Activated CD4-positive, alpha-beta T cell treated with anti-CD3 and anti-CD28 coated beads for 48 hours (primary cell): ENCODE measurements around the gene SLC46A2.

ENCODE experiments used
- DNase-seq: peaks from one replicate; pipeline ENCODE4 v3.0.0-alpha.2; 2020

Gene SLC46A2

GRCh38 chr9:112885324-112885723, 5.4 kb downstream of the SLC46A2 start:
- no peak for DNase-seq

- no peak for DNase-seq
Measured at GRCh38 chr9:112884721-112885120, 6.0 kb downstream of the SLC46A2 start.

GRCh38 chr9:112884101-112884500, 6.6 kb downstream of the SLC46A2 start:
- no peak for DNase-seq

- DNase-seq = no peak
Measured at GRCh38 chr9:112881331-112881730, 9.3 kb downstream of the SLC46A2 start.

GRCh38 chr9:112880650-112881049, 10.0 kb downstream of the SLC46A2 start:
- DNase-seq = no peak

- DNase-seq = no peak
Measured at GRCh38 chr9:112878752-112879151, 11.9 kb downstream of the SLC46A2 start.

- no peak for DNase-seq
Measured at GRCh38 chr9:112873773-112874405, 16.8 kb downstream of the SLC46A2 start.

- no peak for DNase-seq
Measured at GRCh38 chr9:112872019-112872418, 18.7 kb downstream of the SLC46A2 start.

GRCh38 chr9:112870556-112870955, 20.1 kb downstream of the SLC46A2 start:
- no peak for DNase-seq

GRCh38 chr9:112869917-112870316, 20.8 kb downstream of the SLC46A2 start:
- DNase-seq = no peak

GRCh38 chr9:112869041-112869529, 21.6 kb downstream of the SLC46A2 start:
- no peak for DNase-seq

- no peak for DNase-seq
Measured at GRCh38 chr9:112868461-112868860, 22.2 kb downstream of the SLC46A2 start.

GRCh38 chr9:112867275-112867991, 23.2 kb downstream of the SLC46A2 start:
- DNase-seq = peak; percentile 53

GRCh38 chr9:112866662-112867274, 23.9 kb downstream of the SLC46A2 start:
- DNase-seq = no peak

- DNase-seq = no peak
Measured at GRCh38 chr9:112864982-112865381, 25.7 kb downstream of the SLC46A2 start.

- DNase-seq = no peak
Measured at GRCh38 chr9:112864403-112864802, 26.3 kb downstream of the SLC46A2 start.

GRCh38 chr9:112863746-112864145, 26.9 kb downstream of the SLC46A2 start:
- no peak for DNase-seq

- DNase-seq = no peak
Measured at GRCh38 chr9:112863214-112863613, 27.5 kb downstream of the SLC46A2 start.

GRCh38 chr9:112861638-112862555, 28.8 kb downstream of the SLC46A2 start:
- no peak for DNase-seq

GRCh38 chr9:112861155-112861554, 29.5 kb downstream of the SLC46A2 start:
- DNase-seq = no peak

GRCh38 chr9:112860451-112860850, 30.2 kb downstream of the SLC46A2 start:
- DNase-seq = no peak

GRCh38 chr9:112858625-112859147, 32.0 kb downstream of the SLC46A2 start:
- no peak for DNase-seq

GRCh38 chr9:112858005-112858404, 32.7 kb downstream of the SLC46A2 start:
- no peak for DNase-seq
